GOT3 (cell line): ENCODE results near the gene OSBPL6.
"Not testable (repeated sequence)": the region's sequence is repeated elsewhere in the genome, so short reads cannot be mapped to it uniquely, and the experiment has no call there.

Experiments
- DNase-seq: peaks from one replicate; lab custom pipeline; 2025; ENCODE audit warnings: mixed read lengths; lab: John Stamatoyannopoulos, UW

The OSBPL6 gene

GRCh38 chr2:178301649-178302238 lies 107.4 kb downstream of the OSBPL6 start:
- no peak for DNase-seq

GRCh38 chr2:178304333-178304732 lies 110.0 kb downstream of the OSBPL6 start:
- DNase-seq: no peak

GRCh38 chr2:178306352-178307073 lies 112.2 kb downstream of the OSBPL6 start:
- no peak for DNase-seq

GRCh38 chr2:178307650-178308049 lies 113.3 kb downstream of the OSBPL6 start:
- DNase-seq: no peak

- DNase-seq: no peak
Measured at GRCh38 chr2:178309541-178309940, 115.2 kb downstream of the OSBPL6 start.

- DNase-seq: no peak
Measured at GRCh38 chr2:178315078-178315477, 120.8 kb downstream of the OSBPL6 start.

GRCh38 chr2:178315488-178315948 lies 121.2 kb downstream of the OSBPL6 start:
- DNase-seq: no peak

GRCh38 chr2:178317811-178318210 lies 123.5 kb downstream of the OSBPL6 start:
- no peak for DNase-seq

- DNase-seq: no peak
Measured at GRCh38 chr2:178320011-178320585, 125.8 kb downstream of the OSBPL6 start.

GRCh38 chr2:178322068-178322467 lies 127.8 kb downstream of the OSBPL6 start:
- no peak for DNase-seq

GRCh38 chr2:178323331-178323730 lies 129.0 kb downstream of the OSBPL6 start:
- not testable (repeated sequence) for DNase-seq

- DNase-seq: no peak
Measured at GRCh38 chr2:178324077-178324476, 129.8 kb downstream of the OSBPL6 start.

- DNase-seq: no peak
Measured at GRCh38 chr2:178325268-178325667, 131.0 kb downstream of the OSBPL6 start.

- DNase-seq: no peak
Measured at GRCh38 chr2:178327516-178327915, 133.2 kb downstream of the OSBPL6 start.

- DNase-seq: no peak
Measured at GRCh38 chr2:178328037-178328436, 133.7 kb downstream of the OSBPL6 start.

GRCh38 chr2:178330175-178331017 lies 136.1 kb downstream of the OSBPL6 start:
- no peak for DNase-seq

- no peak for DNase-seq
Measured at GRCh38 chr2:178331474-178332432, 137.4 kb downstream of the OSBPL6 start.

GRCh38 chr2:178333851-178334250 lies 139.5 kb downstream of the OSBPL6 start:
- DNase-seq: no peak

GRCh38 chr2:178335230-178335629 lies 140.9 kb downstream of the OSBPL6 start:
- no peak for DNase-seq

GRCh38 chr2:178344121-178344520 lies 149.8 kb downstream of the OSBPL6 start:
- DNase-seq: no peak

- no peak for DNase-seq
Measured at GRCh38 chr2:178345951-178346350, 151.6 kb downstream of the OSBPL6 start.
